Measurements from ENCODE around the gene BOC.

DNA sequence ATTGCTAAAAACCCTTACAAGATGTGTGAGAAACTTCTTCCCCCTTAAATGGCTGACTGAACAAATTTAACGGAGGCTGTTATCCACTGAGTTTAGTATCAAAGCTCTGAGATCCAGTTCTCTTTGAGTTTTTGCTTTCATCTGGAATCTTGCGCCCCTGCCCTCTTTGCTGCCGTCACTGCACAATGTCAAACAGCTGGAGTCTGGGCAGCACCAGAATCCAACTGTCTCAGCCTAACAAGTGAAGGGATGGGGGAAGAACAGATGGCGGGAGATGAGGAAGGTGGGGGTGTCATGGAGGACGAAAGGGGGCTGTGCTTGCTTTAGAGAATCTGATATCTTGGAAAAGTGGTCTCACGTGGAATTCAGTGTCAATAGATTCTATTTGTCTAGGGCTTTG is 7.0 kb upstream of the BOC start:
- TF ChIP-seq POLR2AphosphoS5 (IDR thresholded peaks at IDR 0.05; ENCODE audit: insufficient read depth, low read depth, low read length), result no peak
- TF ChIP-seq POLR2A (IDR thresholded peaks at IDR 0.05; ENCODE audit: low read depth, low read length), result no peak
- TF ChIP-seq, protein P1, sequence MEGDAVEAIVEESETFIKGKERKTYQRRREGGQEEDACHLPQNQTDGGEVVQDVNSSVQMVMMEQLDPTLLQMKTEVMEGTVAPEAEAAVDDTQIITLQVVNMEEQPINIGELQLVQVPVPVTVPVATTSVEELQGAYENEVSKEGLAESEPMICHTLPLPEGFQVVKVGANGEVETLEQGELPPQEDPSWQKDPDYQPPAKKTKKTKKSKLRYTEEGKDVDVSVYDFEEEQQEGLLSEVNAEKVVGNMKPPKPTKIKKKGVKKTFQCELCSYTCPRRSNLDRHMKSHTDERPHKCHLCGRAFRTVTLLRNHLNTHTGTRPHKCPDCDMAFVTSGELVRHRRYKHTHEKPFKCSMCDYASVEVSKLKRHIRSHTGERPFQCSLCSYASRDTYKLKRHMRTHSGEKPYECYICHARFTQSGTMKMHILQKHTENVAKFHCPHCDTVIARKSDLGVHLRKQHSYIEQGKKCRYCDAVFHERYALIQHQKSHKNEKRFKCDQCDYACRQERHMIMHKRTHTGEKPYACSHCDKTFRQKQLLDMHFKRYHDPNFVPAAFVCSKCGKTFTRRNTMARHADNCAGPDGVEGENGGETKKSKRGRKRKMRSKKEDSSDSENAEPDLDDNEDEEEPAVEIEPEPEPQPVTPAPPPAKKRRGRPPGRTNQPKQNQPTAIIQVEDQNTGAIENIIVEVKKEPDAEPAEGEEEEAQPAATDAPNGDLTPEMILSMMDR (IDR thresholded peaks at IDR 0.05; ENCODE audit: extremely low read depth in 1 of 2, insufficient read depth in 1 of 2, low read depth in 1 of 2, low read length in 2 of 2), result no peak
- no peak for TF ChIP-seq MYC (IDR thresholded peaks at IDR 0.05; ENCODE audit: low read depth, low read length)
- TF ChIP-seq EZH2 (IDR thresholded peaks at IDR 0.05; ENCODE audit: borderline replicate concordance, low read depth, low read length, severe bottlenecking), result no peak
- TF ChIP-seq, protein P2, sequence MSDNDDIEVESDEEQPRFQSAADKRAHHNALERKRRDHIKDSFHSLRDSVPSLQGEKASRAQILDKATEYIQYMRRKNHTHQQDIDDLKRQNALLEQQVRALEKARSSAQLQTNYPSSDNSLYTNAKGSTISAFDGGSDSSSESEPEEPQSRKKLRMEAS (IDR thresholded peaks at IDR 0.05; ENCODE audit: insufficient read depth, insufficient read length), result no peak
- TF ChIP-seq GATA2 (IDR thresholded peaks at IDR 0.05; ENCODE audit: insufficient read depth, insufficient read length, low read depth, low read length), result no peak

All from endothelial cell of umbilical vein (primary cell).